Loucy (cell line): ENCODE results near the gene SH2D3C.

Experiments
- H2AFZ ChIP-seq: fragments of 200-600 bp; sonication (generic); 2 replicates; pipeline ENCODE4 v1.6.0; 2016; ENCODE audit warnings: antibody characterized with exemption, mild to moderate bottlenecking, low read length, moderate library complexity
- H3F3A ChIP-seq: fragments of 200-600 bp; 2 replicates; pipeline ENCODE4 v1.6.0; 2016; ENCODE audit warnings: antibody characterized with exemption, low read depth, mild to moderate bottlenecking
- H3K27me3 ChIP-seq: fragments of 200-600 bp; sonication (generic); 2 replicates; pipeline ENCODE4 v1.6.1; 2014; ENCODE audit warnings: low read length, mild to moderate bottlenecking; ENCODE audit not compliant: insufficient read depth, poor library complexity, severe bottlenecking
- H3K36me3 ChIP-seq: fragments of 200-600 bp; sonication (generic); 2 replicates; pipeline ENCODE4 v1.6.1; 2016; ENCODE audit warnings: low read length; ENCODE audit not compliant: insufficient read depth
- H3K4me1 ChIP-seq: fragments of 200-600 bp; sonication (generic); 2 replicates; pipeline ENCODE4 v1.5.1; 2014; ENCODE audit warnings: low read length, mild to moderate bottlenecking; ENCODE audit not compliant: insufficient read depth, poor library complexity, severe bottlenecking
- H3K4me2 ChIP-seq: fragments of 200-600 bp; sonication (generic); 2 replicates; pipeline ENCODE4 v1.6.0; 2014; ENCODE audit warnings: antibody characterized with exemption, low read length, low read depth, mild to moderate bottlenecking; ENCODE audit not compliant: poor library complexity, severe bottlenecking
- H3K4me3 ChIP-seq: fragments of 200-600 bp; sonication (generic); 2 replicates; pipeline ENCODE4 v1.5.1; 2014; ENCODE audit warnings: low read length, mild to moderate bottlenecking, mixed read lengths; ENCODE audit not compliant: poor library complexity, severe bottlenecking
- H3K79me2 ChIP-seq: fragments of 200-600 bp; sonication (generic); 2 replicates; pipeline ENCODE4 v1.6.1; 2014; ENCODE audit warnings: low read length; ENCODE audit not compliant: insufficient read depth
- H3K9ac ChIP-seq: fragments of 200-600 bp; sonication (generic); 2 replicates; pipeline ENCODE4 v1.6.0; 2014; ENCODE audit warnings: mild to moderate bottlenecking, low read depth, low read length, moderate library complexity; ENCODE audit not compliant: poor library complexity, severe bottlenecking
- H3K9me2 ChIP-seq: fragments of 200-600 bp; sonication (generic); replicated peaks from 2 replicates; pipeline ENCODE4 v1.6.1; 2016; ENCODE audit warnings: low read depth, low read length, mixed read lengths
- H3K9me3 ChIP-seq: fragments of 200-600 bp; sonication (generic); 2 replicates; pipeline ENCODE4 v1.6.1; 2014; ENCODE audit warnings: mild to moderate bottlenecking, antibody characterized with exemption, low read length, low read depth; ENCODE audit not compliant: insufficient read depth
- H4K20me1 ChIP-seq: fragments of 200-600 bp; sonication (generic); 2 replicates; pipeline ENCODE4 v1.6.0; 2014; ENCODE audit warnings: antibody characterized with exemption, low read length, mild to moderate bottlenecking; ENCODE audit not compliant: insufficient read depth, poor library complexity, severe bottlenecking
- EZH2phosphoT487 ChIP-seq: fragments of 200-600 bp; IDR thresholded peaks from 2 replicates; pipeline ENCODE4 v1.6.1; 2018; ENCODE audit warnings: antibody characterized with exemption, mild to moderate bottlenecking, moderate library complexity, borderline replicate concordance
- TF ChIP-seq, protein P1 (sequence below): fragments of 200-600 bp; sonication (generic); conservative IDR thresholded peaks from 2 replicates; pipeline ENCODE4 v1.5.1; 2014; ENCODE audit warnings: mild to moderate bottlenecking, antibody characterized with exemption, low read length

Gene SH2D3C

DNA sequence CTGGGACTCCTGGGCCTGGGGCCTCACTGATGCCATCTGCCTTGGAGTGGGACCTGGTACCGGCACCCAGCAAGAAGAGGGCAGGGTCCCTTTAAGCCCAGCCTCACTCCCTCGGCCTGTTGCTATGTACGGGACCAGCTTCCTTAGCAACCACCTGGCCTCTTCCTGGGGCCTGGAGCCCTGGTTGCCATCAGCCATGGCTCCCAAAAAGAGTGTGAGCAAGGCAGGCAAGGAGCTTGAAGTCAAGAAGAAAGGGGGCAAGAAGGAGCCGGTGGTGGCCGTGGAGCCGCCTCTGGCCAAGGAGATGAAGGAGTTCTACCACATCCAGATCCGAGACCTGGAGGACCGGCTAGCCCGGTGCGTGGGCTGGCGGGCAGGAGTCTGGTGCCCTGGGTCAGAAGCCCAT, 71.6 kb downstream of the SH2D3C start, which contains the start of gene CFAP157:
Gene CFAP157, plus strand, starts transcription at position 153 of the 406 bp plus-strand sequence. Its CDS starts 44 bp downstream, at position 197.
- TF ChIP-seq EZH2phosphoT487, result no peak
- TF ChIP-seq, protein P1, sequence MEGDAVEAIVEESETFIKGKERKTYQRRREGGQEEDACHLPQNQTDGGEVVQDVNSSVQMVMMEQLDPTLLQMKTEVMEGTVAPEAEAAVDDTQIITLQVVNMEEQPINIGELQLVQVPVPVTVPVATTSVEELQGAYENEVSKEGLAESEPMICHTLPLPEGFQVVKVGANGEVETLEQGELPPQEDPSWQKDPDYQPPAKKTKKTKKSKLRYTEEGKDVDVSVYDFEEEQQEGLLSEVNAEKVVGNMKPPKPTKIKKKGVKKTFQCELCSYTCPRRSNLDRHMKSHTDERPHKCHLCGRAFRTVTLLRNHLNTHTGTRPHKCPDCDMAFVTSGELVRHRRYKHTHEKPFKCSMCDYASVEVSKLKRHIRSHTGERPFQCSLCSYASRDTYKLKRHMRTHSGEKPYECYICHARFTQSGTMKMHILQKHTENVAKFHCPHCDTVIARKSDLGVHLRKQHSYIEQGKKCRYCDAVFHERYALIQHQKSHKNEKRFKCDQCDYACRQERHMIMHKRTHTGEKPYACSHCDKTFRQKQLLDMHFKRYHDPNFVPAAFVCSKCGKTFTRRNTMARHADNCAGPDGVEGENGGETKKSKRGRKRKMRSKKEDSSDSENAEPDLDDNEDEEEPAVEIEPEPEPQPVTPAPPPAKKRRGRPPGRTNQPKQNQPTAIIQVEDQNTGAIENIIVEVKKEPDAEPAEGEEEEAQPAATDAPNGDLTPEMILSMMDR, result no peak
- Histone ChIP-seq H3K9me3 (no peaks in the 10 kb centered on the region), H3K4me2 (no peak within 1 kb of the TSS), H3K4me1 (peaks cover 22% of the 10 kb centered on the region), H3K9ac (no peak within 1 kb of the TSS), H4K20me1 (no peaks in the 10 kb centered on the region), H3F3A (no peaks in the 10 kb centered on the region), H3K79me2 (no peaks in the 10 kb centered on the region), H3K9me2 (no peaks in the 10 kb centered on the region), H2AFZ (no peak within 1 kb of the TSS), H3K4me3 (no peak within 1 kb of the TSS), H3K27me3 (no peaks in the 10 kb centered on the region), H3K36me3 (no peaks in the 10 kb centered on the region)

DNA sequence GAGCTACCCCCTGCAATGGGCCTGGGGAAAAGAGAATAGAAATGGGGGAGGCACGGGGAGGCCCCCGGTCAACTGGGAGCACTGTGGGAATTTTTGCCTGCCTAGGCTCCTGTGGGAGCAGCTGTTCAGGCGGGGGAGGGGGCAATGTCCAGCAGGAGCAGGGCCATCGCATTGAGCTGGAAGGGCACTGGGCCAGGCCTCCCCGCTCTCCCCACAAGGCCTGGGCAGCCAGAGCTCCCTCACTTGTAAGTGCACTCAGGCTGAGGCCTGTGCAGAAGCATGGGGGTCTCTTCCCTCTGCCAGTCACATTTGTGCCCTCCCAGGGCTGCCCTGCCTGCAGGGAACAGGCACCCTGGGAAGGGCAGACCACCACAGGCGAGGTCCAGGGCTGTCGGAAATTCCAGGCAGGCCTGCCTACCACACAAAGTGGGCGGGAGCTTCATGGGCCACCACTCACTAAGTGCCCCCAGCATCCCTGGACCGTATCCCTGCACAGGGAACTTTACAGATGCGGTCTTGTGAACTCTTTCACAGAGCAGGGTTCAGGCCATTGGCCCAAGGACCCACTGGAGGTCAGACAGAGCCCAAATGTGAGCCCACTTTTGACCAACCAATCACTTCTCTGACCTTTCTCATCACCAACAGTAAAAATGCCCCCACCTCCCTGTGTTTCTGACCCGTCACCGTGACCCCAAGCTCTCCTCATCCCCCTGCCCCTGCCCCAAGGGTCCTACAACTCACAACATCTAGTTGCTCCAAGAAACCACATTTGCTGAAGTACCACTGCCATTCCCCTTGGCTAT, 72.7 kb downstream of the SH2D3C start:
- H3K4me3 ChIP-seq, result no peak overlapping the region
- H3K36me3 ChIP-seq, result no peaks in the 10 kb centered on the region
- no peaks in the 10 kb centered on the region for H3K27me3 ChIP-seq
- no peaks in the 10 kb centered on the region for H3K79me2 ChIP-seq
- H2AFZ ChIP-seq, result no peak overlapping the region
- TF ChIP-seq, protein P1, result no peak
- TF ChIP-seq EZH2phosphoT487, result no peak
- H3F3A ChIP-seq, result no peaks in the 10 kb centered on the region
- no peak overlapping the region for H3K9ac ChIP-seq
- H3K4me2 ChIP-seq, result no peak overlapping the region
- H4K20me1 ChIP-seq, result no peaks in the 10 kb centered on the region
- no peaks in the 10 kb centered on the region for H3K9me2 ChIP-seq
- no peaks in the 10 kb centered on the region for H3K9me3 ChIP-seq
- peaks cover 11% of the 10 kb centered on the region for H3K4me1 ChIP-seq

DNA sequence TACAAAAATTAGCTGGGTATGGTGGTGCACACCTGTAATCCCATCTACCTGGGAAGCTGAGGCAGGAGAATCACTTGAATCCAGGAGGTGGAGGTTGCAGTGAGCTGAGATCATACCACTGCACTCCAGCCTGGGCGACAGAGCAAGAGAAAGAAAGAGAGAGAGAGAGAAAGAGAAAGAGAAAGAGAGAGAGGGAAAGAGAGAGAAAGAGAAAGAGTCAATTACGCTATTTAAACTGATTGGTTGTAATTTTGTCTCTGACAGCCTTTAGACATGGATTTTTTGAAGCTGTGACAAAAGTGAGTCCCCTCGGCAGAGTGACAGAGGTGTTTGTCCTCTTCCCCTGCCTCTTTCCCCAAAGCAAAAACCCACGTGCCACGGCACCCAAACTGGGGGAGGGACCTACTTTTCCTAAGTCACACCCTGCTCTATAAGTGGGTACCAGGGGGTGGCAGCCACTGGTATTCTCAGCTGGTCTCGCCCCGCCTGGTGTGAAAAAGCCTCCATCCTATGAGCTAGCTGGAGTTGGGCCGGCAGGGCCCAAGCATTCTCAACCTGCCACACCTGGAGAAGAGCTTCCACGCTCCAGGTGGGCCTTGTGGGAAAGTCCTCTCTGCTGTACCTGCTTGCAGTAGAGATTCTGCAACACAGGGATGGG, 75.0 kb downstream of the SH2D3C start:
- Histone ChIP-seq H3K79me2 (no peaks in the 10 kb centered on the region), H3K4me1 (peaks cover 5% of the 10 kb centered on the region), H3K9ac (no peak overlapping the region), H3K4me2 (no peak overlapping the region), H3F3A (no peaks in the 10 kb centered on the region), H2AFZ (no peak overlapping the region), H3K9me2 (no peaks in the 10 kb centered on the region), H3K27me3 (no peaks in the 10 kb centered on the region), H3K4me3 (no peak overlapping the region), H4K20me1 (no peaks in the 10 kb centered on the region), H3K36me3 (no peaks in the 10 kb centered on the region), H3K9me3 (no peaks in the 10 kb centered on the region)
- TF ChIP-seq, protein P1, result no peak
- TF ChIP-seq EZH2phosphoT487, result no peak
